ENCODE data around the gene NUDT4.

DNA sequence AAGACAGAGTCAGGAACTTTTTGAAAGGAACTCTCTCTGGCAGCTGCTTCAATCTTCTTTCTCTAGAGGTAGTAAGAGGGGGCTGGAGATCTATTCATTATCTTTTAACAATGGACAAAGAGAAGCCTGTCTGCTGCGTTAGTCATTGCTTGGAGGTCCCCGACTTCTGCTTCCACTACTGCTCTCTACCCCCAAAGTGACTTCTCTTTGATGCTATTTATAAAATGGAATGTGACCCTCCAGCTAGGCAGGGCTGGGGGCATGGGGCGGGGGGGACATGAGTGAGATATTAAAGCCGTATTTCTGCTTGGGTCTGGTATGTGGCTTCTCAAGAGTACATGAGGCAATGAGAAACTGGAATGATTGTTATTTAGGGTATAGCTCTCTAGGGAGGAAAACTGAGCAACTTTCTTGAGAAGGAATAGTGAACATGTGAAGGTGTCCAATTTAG lies 41.4 kb upstream of the NUDT4 start:
- TF ChIP-seq JUN (IDR thresholded peaks at IDR 0.05; ENCODE audit: borderline replicate concordance, insufficient read depth, insufficient read length, low read depth) = no peak
- TF ChIP-seq, protein P1, sequence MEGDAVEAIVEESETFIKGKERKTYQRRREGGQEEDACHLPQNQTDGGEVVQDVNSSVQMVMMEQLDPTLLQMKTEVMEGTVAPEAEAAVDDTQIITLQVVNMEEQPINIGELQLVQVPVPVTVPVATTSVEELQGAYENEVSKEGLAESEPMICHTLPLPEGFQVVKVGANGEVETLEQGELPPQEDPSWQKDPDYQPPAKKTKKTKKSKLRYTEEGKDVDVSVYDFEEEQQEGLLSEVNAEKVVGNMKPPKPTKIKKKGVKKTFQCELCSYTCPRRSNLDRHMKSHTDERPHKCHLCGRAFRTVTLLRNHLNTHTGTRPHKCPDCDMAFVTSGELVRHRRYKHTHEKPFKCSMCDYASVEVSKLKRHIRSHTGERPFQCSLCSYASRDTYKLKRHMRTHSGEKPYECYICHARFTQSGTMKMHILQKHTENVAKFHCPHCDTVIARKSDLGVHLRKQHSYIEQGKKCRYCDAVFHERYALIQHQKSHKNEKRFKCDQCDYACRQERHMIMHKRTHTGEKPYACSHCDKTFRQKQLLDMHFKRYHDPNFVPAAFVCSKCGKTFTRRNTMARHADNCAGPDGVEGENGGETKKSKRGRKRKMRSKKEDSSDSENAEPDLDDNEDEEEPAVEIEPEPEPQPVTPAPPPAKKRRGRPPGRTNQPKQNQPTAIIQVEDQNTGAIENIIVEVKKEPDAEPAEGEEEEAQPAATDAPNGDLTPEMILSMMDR (IDR thresholded peaks at IDR 0.05; ENCODE audit: extremely low read depth in 1 of 2, insufficient read depth in 1 of 2, low read depth in 1 of 2, low read length in 2 of 2) = no peak
